ENCODE data around the gene SPDYC. TPM values are rescaled to one million over a fixed set of nuclear protein-coding genes. Genes with fewer than 3 reads are reported as not detected.

The SPDYC gene
- total and polyA plus RNA-seq, 9 of the 15 experiments (the other 6 are each of a cell fraction or from before 2014, with no cell fraction given), result 4.4 to 18.8 (median 9.2) TPM

GRCh38 chr11:65134240-65134951, 35.6 kb upstream of the SPDYC start, which contains the start of gene SYVN1 (continued):
- TF ChIP-seq, protein P1, sequence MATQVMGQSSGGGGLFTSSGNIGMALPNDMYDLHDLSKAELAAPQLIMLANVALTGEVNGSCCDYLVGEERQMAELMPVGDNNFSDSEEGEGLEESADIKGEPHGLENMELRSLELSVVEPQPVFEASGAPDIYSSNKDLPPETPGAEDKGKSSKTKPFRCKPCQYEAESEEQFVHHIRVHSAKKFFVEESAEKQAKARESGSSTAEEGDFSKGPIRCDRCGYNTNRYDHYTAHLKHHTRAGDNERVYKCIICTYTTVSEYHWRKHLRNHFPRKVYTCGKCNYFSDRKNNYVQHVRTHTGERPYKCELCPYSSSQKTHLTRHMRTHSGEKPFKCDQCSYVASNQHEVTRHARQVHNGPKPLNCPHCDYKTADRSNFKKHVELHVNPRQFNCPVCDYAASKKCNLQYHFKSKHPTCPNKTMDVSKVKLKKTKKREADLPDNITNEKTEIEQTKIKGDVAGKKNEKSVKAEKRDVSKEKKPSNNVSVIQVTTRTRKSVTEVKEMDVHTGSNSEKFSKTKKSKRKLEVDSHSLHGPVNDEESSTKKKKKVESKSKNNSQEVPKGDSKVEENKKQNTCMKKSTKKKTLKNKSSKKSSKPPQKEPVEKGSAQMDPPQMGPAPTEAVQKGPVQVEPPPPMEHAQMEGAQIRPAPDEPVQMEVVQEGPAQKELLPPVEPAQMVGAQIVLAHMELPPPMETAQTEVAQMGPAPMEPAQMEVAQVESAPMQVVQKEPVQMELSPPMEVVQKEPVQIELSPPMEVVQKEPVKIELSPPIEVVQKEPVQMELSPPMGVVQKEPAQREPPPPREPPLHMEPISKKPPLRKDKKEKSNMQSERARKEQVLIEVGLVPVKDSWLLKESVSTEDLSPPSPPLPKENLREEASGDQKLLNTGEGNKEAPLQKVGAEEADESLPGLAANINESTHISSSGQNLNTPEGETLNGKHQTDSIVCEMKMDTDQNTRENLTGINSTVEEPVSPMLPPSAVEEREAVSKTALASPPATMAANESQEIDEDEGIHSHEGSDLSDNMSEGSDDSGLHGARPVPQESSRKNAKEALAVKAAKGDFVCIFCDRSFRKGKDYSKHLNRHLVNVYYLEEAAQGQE (IDR thresholded peaks at IDR 0.05; ENCODE audit: borderline replicate concordance), result no peak
- TF ChIP-seq, protein P1 (CRISPR knock-in tag; IDR thresholded peaks at IDR 0.05; ENCODE audit: low read depth), result peak; percentile 70; the same call in 1 of the 2 replicates
- TF ChIP-seq SP2 (IDR thresholded peaks at IDR 0.05; ENCODE audit: extremely low read depth, low read depth, low read length, poor library complexity, severe bottlenecking), result no peak
- TF ChIP-seq, protein P2, sequence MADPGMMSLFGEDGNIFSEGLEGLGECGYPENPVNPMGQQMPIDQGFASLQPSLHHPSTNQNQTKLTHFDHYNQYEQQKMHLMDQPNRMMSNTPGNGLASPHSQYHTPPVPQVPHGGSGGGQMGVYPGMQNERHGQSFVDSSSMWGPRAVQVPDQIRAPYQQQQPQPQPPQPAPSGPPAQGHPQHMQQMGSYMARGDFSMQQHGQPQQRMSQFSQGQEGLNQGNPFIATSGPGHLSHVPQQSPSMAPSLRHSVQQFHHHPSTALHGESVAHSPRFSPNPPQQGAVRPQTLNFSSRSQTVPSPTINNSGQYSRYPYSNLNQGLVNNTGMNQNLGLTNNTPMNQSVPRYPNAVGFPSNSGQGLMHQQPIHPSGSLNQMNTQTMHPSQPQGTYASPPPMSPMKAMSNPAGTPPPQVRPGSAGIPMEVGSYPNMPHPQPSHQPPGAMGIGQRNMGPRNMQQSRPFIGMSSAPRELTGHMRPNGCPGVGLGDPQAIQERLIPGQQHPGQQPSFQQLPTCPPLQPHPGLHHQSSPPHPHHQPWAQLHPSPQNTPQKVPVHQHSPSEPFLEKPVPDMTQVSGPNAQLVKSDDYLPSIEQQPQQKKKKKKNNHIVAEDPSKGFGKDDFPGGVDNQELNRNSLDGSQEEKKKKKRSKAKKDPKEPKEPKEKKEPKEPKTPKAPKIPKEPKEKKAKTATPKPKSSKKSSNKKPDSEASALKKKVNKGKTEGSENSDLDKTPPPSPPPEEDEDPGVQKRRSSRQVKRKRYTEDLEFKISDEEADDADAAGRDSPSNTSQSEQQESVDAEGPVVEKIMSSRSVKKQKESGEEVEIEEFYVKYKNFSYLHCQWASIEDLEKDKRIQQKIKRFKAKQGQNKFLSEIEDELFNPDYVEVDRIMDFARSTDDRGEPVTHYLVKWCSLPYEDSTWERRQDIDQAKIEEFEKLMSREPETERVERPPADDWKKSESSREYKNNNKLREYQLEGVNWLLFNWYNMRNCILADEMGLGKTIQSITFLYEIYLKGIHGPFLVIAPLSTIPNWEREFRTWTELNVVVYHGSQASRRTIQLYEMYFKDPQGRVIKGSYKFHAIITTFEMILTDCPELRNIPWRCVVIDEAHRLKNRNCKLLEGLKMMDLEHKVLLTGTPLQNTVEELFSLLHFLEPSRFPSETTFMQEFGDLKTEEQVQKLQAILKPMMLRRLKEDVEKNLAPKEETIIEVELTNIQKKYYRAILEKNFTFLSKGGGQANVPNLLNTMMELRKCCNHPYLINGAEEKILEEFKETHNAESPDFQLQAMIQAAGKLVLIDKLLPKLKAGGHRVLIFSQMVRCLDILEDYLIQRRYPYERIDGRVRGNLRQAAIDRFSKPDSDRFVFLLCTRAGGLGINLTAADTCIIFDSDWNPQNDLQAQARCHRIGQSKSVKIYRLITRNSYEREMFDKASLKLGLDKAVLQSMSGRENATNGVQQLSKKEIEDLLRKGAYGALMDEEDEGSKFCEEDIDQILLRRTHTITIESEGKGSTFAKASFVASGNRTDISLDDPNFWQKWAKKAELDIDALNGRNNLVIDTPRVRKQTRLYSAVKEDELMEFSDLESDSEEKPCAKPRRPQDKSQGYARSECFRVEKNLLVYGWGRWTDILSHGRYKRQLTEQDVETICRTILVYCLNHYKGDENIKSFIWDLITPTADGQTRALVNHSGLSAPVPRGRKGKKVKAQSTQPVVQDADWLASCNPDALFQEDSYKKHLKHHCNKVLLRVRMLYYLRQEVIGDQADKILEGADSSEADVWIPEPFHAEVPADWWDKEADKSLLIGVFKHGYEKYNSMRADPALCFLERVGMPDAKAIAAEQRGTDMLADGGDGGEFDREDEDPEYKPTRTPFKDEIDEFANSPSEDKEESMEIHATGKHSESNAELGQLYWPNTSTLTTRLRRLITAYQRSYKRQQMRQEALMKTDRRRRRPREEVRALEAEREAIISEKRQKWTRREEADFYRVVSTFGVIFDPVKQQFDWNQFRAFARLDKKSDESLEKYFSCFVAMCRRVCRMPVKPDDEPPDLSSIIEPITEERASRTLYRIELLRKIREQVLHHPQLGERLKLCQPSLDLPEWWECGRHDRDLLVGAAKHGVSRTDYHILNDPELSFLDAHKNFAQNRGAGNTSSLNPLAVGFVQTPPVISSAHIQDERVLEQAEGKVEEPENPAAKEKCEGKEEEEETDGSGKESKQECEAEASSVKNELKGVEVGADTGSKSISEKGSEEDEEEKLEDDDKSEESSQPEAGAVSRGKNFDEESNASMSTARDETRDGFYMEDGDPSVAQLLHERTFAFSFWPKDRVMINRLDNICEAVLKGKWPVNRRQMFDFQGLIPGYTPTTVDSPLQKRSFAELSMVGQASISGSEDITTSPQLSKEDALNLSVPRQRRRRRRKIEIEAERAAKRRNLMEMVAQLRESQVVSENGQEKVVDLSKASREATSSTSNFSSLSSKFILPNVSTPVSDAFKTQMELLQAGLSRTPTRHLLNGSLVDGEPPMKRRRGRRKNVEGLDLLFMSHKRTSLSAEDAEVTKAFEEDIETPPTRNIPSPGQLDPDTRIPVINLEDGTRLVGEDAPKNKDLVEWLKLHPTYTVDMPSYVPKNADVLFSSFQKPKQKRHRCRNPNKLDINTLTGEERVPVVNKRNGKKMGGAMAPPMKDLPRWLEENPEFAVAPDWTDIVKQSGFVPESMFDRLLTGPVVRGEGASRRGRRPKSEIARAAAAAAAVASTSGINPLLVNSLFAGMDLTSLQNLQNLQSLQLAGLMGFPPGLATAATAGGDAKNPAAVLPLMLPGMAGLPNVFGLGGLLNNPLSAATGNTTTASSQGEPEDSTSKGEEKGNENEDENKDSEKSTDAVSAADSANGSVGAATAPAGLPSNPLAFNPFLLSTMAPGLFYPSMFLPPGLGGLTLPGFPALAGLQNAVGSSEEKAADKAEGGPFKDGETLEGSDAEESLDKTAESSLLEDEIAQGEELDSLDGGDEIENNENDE (IDR thresholded peaks at IDR 0.05; ENCODE audit: low read depth, low read length), result no peak
